ENCODE results near the gene ARHGAP30.

ARHGAP30 gene

GRCh38 chr1:161091093-161091492 lies 21.4 kb upstream of the ARHGAP30 start:
- no peak for DNase-seq (ENCODE audit: low spot score)

GRCh38 chr1:161090617-161091016 lies 20.9 kb upstream of the ARHGAP30 start:
- no peak for DNase-seq (ENCODE audit: low spot score)

GRCh38 chr1:161089938-161090337 lies 20.2 kb upstream of the ARHGAP30 start:
- DNase-seq (ENCODE audit: low spot score), result no peak

GRCh38 chr1:161089251-161089924 lies 19.7 kb upstream of the ARHGAP30 start, which contains the start of gene NECTIN4:
Gene NECTIN4, minus strand, starts transcription at chr1:161089558. Its CDS starts 262 bp downstream, at chr1:161089296.
- DNase-seq (ENCODE audit: low spot score), result no peak

- DNase-seq (ENCODE audit: low spot score), result no peak
Measured at GRCh38 chr1:161088587-161089110, 19.0 kb upstream of the ARHGAP30 start.

GRCh38 chr1:161086457-161086856 lies 16.8 kb upstream of the ARHGAP30 start:
- DNase-seq (ENCODE audit: low spot score), result no peak

- DNase-seq (ENCODE audit: low spot score), result no peak
Measured at GRCh38 chr1:161085165-161085564, 15.5 kb upstream of the ARHGAP30 start.

- no peak for DNase-seq (ENCODE audit: low spot score)
Measured at GRCh38 chr1:161084597-161084988, 14.9 kb upstream of the ARHGAP30 start.

- DNase-seq (ENCODE audit: low spot score), result no peak
Measured at GRCh38 chr1:161083748-161084596, 14.3 kb upstream of the ARHGAP30 start.

- no peak for DNase-seq (ENCODE audit: low spot score)
Measured at GRCh38 chr1:161082996-161083747, 13.5 kb upstream of the ARHGAP30 start.

GRCh38 chr1:161082483-161082882 lies 12.8 kb upstream of the ARHGAP30 start:
- no peak for DNase-seq (ENCODE audit: low spot score)

GRCh38 chr1:161081519-161081918 lies 11.8 kb upstream of the ARHGAP30 start:
- DNase-seq (ENCODE audit: low spot score), result no peak

GRCh38 chr1:161080441-161081405 lies 11.0 kb upstream of the ARHGAP30 start:
- no peak for DNase-seq (ENCODE audit: low spot score)

GRCh38 chr1:161079436-161080110 lies 9.9 kb upstream of the ARHGAP30 start:
- DNase-seq (ENCODE audit: low spot score), result no peak

GRCh38 chr1:161077426-161077825 lies 7.7 kb upstream of the ARHGAP30 start:
- no peak for DNase-seq (ENCODE audit: low spot score)

GRCh38 chr1:161076410-161076809 lies 6.7 kb upstream of the ARHGAP30 start:
- DNase-seq (ENCODE audit: low spot score), result no peak

- no peak for DNase-seq (ENCODE audit: low spot score)
Measured at GRCh38 chr1:161074676-161075368, 5.1 kb upstream of the ARHGAP30 start.

GRCh38 chr1:161073474-161074121 lies 3.9 kb upstream of the ARHGAP30 start:
- no peak for DNase-seq (ENCODE audit: low spot score)

GRCh38 chr1:161072751-161073449 lies 3.2 kb upstream of the ARHGAP30 start:
- DNase-seq (ENCODE audit: low spot score), result no peak

Measured in CD4-positive, alpha-beta T cell treated with Interleukin-15 for 4 hours (primary cell).